ENCODE measurements around the gene HAL.

- TF ChIP-seq, protein P1, sequence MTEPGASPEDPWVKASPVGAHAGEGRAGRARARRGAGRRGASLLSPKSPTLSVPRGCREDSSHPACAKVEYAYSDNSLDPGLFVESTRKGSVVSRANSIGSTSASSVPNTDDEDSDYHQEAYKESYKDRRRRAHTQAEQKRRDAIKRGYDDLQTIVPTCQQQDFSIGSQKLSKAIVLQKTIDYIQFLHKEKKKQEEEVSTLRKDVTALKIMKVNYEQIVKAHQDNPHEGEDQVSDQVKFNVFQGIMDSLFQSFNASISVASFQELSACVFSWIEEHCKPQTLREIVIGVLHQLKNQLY (CRISPR knock-in tag; IDR thresholded peaks at IDR 0.05) = no peak
- TF ChIP-seq, protein P2, sequence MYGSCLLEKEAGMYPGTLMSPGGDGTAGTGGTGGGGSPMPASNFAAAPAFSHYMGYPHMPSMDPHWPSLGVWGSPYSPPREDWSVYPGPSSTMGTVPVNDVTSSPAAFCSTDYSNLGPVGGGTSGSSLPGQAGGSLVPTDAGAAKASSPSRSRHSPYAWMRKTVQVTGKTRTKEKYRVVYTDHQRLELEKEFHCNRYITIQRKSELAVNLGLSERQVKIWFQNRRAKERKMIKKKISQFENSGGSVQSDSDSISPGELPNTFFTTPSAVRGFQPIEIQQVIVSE (CRISPR knock-in tag; IDR thresholded peaks at IDR 0.05; ENCODE audit: borderline replicate concordance) = no peak
- TF ChIP-seq USF2 (CRISPR knock-in tag; IDR thresholded peaks at IDR 0.05) = no peak
- no peak for TF ChIP-seq ETV6 (CRISPR knock-in tag; IDR thresholded peaks at IDR 0.05)
- no peak for TF ChIP-seq CTCF (IDR thresholded peaks at IDR 0.05)
- TF ChIP-seq, protein P3, sequence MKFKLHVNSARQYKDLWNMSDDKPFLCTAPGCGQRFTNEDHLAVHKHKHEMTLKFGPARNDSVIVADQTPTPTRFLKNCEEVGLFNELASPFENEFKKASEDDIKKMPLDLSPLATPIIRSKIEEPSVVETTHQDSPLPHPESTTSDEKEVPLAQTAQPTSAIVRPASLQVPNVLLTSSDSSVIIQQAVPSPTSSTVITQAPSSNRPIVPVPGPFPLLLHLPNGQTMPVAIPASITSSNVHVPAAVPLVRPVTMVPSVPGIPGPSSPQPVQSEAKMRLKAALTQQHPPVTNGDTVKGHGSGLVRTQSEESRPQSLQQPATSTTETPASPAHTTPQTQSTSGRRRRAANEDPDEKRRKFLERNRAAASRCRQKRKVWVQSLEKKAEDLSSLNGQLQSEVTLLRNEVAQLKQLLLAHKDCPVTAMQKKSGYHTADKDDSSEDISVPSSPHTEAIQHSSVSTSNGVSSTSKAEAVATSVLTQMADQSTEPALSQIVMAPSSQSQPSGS (CRISPR knock-in tag; IDR thresholded peaks at IDR 0.05; ENCODE audit: borderline replicate concordance, low read depth) = no peak
- TF ChIP-seq FOXK1 (CRISPR knock-in tag; IDR thresholded peaks at IDR 0.05) = no peak
- TF ChIP-seq, protein P4, sequence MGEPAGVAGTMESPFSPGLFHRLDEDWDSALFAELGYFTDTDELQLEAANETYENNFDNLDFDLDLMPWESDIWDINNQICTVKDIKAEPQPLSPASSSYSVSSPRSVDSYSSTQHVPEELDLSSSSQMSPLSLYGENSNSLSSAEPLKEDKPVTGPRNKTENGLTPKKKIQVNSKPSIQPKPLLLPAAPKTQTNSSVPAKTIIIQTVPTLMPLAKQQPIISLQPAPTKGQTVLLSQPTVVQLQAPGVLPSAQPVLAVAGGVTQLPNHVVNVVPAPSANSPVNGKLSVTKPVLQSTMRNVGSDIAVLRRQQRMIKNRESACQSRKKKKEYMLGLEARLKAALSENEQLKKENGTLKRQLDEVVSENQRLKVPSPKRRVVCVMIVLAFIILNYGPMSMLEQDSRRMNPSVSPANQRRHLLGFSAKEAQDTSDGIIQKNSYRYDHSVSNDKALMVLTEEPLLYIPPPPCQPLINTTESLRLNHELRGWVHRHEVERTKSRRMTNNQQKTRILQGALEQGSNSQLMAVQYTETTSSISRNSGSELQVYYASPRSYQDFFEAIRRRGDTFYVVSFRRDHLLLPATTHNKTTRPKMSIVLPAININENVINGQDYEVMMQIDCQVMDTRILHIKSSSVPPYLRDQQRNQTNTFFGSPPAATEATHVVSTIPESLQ (CRISPR knock-in tag; IDR thresholded peaks at IDR 0.05) = no peak
Measured at GRCh38 chr12:96044017-96044942, 48.1 kb upstream of the HAL start.

Data from WTC11 (cell line).